H1 (cell line): ENCODE data around the gene FAM210A. TPM values are rescaled to one million over a fixed set of nuclear protein-coding genes. Genes with fewer than 3 reads are reported as not detected.

Experiments used
- BACH1 ChIP-seq: IDR thresholded peaks from 2 replicates; pipeline ENCODE4 v1.6.1; 2012; ENCODE audit warnings: low read length, improper control_type of control experiment
- CHD2 ChIP-seq: IDR thresholded peaks from 2 replicates; pipeline ENCODE4 v1.6.1; 2012; ENCODE audit warnings: low read length, improper control_type of control experiment
- CHD7 ChIP-seq: fragments of 300-600 bp; sonication (generic); IDR thresholded peaks from 2 replicates; pipeline ENCODE4 v1.7.1; 2012; ENCODE audit warnings: low read length, moderate library complexity, mild to moderate bottlenecking, inconsistent platforms; ENCODE audit not compliant: insufficient replicate concordance
- POLR2A ChIP-seq, 2 experiments: IDR thresholded peaks; 1 replicate in 1 of 2; 2 replicates in 1 of 2; pipeline ENCODE4 v1.6.1; 2011; ENCODE audit warnings: low read depth in 2 of 2, low read length in 2 of 2, mild to moderate bottlenecking in 2 of 2; ENCODE audit errors: control extremely low read depth in 1 of 2
- RFX5 ChIP-seq: IDR thresholded peaks from 2 replicates; pipeline ENCODE4 v1.6.1; 2011; ENCODE audit warnings: low read depth, low read length, improper control_type of control experiment, borderline replicate concordance
- SUZ12 ChIP-seq: fragments of 200-600 bp; sonication (generic); IDR thresholded peaks from 2 replicates; pipeline ENCODE4 v1.6.1; 2012; ENCODE audit warnings: mild to moderate bottlenecking, inconsistent platforms, low read length, moderate library complexity, mixed read lengths
- TAF1 ChIP-seq: IDR thresholded peaks from 2 replicates; pipeline ENCODE4 v1.6.1; 2011; ENCODE audit warnings: mild to moderate bottlenecking, low read depth, low read length
- TAF7 ChIP-seq: optimal IDR thresholded peaks from 2 replicates; pipeline ENCODE3; 2011; ENCODE audit warnings: low read depth, mild to moderate bottlenecking, inconsistent platforms, low read length, moderate library complexity, borderline replicate concordance
- TCF12 ChIP-seq: IDR thresholded peaks from 2 replicates; pipeline ENCODE4 v1.6.1; 2011; ENCODE audit warnings: low read depth, mild to moderate bottlenecking, low read length
- polyA plus RNA-seq, 7 experiments: library from polyadenylated mRNA; depleted of rRNA in 3 of 7; stranded (reverse) in 5 of 7; unstranded in 2 of 7; fragments of >200 nt in 5 of 7; fragments of 200-250 nt in 2 of 7; gene quantifications; 1 replicate in 5 of 7; 2 replicates in 1 of 7; 4 replicates in 1 of 7; pipeline versions ENCODE4 v1.2.1 to v1.2.3, GENCODE V29; 2011 to 2013; ENCODE audit warnings: missing spikeins in 2 of 7, mixed read lengths in 2 of 7
- total RNA-seq: library from RNA; stranded (reverse); fragmentation: NEBNext Ultra II Directional; extraction: Animal tissue kit (Norgen Biotek cat#: 25700); gene quantifications from 2 replicates; pipeline ENCODE4 v1.2.1, GENCODE V29; 2021

FAM210A gene
- total and polyA plus RNA-seq, 2 of the 8 experiments (the other 6 are each of a cell fraction or from before 2014, with no cell fraction given) = 8.2 to 25.4 TPM

GRCh38 chr18:13720847-13721246 is 5.5 kb downstream of the FAM210A start (continued):
- TF ChIP-seq CHD7 (no peak), TAF7 (no peak), TAF1 (no peak), CHD2 (no peak), BACH1 (no peak), SUZ12 (no peak), RFX5 (no peak), POLR2A (IDR thresholded peaks at IDR 0.05; ENCODE audit: control extremely low read depth in 1 of 2, low read depth in 2 of 2, low read length in 2 of 2) (no peak), TCF12 (no peak)
